Stimulated activated CD8-positive, alpha-beta memory T cell treated with anti-CD3 and anti-CD28 coated beads, Interleukin-12 subunit alpha, Interleukin-12 subunit beta, amount 100 ng/mL, for 24 hours (primary cell): ENCODE results near the gene KCNIP2.

Source experiments
- DNase-seq: peaks from one replicate; pipeline ENCODE4 v3.0.0-alpha.2; 2020; ENCODE audit errors: extremely low read depth

KCNIP2 gene

GRCh38 chr10:101851411-101852116 is 8.0 kb upstream of the KCNIP2 start:
- no peak for DNase-seq

DNA sequence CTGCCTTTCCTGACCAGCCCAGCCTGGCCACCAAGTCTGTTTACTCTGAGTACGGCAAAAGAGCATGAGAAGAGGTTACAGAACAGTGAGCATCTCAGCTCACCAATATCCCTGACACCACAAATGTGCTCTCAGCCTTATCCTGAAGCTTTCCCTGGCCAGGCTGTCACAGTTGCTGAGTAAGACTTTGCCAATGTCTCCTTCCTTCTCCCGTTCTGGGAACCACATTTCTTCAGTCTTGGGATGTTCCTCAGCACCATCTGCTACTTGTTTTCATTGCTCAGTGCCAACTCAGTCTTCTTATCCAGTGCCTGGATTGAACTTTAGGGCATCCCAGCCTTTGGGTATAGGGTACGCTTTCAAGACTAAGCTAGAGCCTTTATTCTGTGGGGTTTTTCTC is 7.1 kb upstream of the KCNIP2 start:
- DNase-seq, result no peak

- no peak for DNase-seq
Observed at GRCh38 chr10:101848894-101849351, 5.3 kb upstream of the KCNIP2 start.

DNA sequence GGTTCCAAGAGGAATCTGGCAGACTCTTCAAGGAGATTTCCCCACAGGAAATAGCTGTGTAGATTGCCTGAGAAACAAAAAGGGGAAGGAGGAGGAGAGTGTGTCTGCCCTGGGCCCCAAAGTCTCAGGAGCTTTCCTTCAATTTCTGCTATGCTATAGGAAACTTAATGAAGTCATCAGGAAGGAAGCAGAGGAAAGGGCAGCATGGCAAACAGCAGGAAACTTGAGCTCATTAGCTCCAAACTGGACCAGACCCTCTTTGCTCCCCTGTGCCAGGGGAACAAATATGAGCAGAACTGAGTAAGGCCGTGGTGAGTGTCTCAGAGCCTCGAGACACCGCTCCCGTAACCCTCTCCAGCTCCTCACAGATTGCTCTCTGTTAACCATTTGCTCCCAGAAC is 4.8 kb upstream of the KCNIP2 start:
- no peak for DNase-seq

DNA sequence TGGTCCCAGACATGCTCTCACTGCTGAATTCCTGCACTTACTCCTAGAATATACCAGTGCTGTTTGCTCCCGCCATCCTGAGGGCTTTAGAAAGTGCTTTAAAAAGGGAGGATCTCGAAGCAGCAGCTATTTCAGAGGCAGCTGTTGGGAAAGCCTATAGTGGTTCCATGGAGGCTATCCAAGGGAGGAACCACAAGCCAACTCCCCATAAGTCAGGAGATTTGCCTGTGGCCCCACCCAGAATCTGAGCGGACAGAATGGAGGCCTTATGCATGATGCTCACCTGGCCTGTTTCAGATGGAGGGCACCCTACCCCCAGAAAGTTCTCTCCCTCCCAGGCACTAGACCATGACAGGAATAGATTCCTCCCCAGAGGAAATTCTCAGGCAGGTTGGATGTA is 2.3 kb upstream of the KCNIP2 start:
- DNase-seq, result no peak

DNA sequence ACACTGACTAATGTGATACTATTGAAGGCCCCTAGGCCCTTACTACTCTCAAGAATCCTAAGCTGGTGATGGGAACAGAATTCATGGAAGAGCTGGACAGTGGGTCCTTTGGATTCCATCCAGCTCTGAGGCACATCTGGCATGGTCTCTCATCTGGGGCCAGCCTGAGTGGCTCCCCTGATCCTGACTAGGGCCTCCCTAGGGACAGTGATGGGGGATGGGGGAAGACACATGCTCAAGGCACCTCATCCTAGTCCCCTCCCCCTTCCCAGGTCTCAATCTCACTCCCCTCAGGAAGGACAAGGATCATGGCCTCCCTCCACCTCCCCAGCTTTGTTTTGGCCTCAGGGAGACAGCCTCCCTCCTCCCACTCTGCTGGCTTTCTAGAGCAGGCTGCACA is 1.8 kb downstream of the KCNIP2 start:
- no peak for DNase-seq

DNA sequence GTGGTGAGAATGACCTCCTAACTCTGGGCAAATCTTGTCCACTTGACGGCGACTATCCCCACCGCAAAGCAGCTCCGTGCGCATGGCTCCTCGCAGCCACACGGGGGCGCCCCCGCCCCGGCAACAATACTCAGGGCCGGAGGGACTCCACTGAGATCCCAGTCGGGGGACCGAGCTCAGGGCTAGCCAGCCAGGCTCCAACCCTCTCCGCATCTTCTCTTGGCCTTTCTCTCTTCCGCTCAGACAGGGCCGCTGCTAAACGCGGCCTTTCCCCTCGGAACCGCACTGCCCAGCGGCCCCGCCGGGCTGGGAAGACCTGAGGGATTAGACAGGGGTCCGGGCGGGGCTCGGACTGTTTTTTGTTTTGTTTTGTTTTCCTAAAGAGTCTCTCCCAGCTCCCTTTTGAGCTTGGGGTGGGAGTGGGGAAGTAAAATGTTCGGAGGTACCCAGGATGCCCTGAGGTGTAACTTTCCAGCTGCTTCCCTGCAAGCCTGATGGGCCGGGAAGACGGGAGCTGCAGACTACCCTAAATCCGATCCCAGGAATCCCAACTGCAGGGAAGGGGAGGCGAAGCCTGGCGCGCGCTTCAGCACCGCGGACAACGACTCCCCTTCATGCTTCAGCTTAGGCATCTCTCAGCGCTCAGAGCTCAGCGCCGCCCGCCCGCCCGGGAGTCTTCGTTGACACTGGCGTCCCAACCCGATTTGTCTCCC is 2.7 kb downstream of the KCNIP2 start:
- DNase-seq, result no peak

DNA sequence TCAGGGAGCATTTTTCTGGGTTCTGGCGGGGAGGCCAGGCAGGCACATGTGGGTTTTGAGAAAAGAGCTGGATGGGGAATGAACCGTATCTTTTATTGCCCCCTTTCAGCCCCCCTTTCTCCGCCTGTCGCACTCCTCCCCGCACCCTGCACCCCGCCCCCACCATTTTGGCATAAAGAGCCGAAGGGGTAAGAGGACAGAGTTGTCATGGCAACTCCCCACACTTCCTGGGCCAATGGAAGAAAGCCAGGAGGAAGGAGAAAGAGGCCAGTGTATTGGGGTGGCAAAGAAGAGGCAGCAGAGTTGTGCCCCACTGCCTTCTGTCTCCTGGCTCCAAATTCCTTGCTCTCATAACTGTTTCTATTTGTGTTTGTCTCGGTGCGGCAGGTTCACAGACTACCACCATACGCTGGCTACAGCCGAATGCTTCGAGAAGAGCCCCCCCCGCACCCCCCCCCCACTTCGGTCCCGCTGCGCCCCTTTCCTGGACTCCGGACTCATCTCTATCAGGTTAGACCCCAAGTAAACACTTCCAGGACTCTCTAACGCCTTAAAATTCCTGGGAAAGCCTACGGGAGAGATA is 3.4 kb downstream of the KCNIP2 start:
- no peak for DNase-seq

DNA sequence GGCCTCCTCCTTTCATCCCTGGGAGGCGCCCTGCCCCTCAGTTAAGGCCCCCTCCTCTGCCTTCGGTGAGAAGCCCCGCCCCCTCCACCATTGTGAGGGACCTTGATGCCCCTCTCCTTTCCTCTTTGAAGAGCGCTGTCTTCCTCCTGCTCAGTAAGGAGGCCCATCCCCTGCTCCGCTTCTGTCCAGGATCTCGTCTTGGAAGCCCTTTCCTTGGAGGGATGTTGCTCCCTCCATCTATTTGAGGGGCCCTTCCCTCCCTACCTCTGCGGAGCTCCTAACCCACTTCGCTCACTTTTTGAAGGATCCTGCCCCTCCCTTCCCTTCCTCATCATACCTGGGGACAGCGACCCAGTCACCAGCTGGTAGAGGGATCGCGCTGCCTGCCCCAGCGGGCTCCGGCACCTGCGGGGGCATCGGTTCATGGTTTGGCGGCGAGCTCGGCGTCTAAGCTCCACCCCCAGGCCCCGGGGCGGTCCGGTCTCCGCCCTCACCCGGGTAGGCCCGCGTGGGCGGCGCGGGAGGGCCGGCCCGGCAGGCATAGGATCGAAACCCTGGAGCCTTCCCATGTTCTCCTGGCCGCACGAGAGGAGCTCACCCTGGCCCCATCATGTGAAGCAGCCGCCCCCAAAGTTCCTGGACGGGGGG is 4.1 kb downstream of the KCNIP2 start:
- DNase-seq, result no peak

- no peak for DNase-seq
Observed at GRCh38 chr10:101839002-101839401, 4.6 kb downstream of the KCNIP2 start.

DNA sequence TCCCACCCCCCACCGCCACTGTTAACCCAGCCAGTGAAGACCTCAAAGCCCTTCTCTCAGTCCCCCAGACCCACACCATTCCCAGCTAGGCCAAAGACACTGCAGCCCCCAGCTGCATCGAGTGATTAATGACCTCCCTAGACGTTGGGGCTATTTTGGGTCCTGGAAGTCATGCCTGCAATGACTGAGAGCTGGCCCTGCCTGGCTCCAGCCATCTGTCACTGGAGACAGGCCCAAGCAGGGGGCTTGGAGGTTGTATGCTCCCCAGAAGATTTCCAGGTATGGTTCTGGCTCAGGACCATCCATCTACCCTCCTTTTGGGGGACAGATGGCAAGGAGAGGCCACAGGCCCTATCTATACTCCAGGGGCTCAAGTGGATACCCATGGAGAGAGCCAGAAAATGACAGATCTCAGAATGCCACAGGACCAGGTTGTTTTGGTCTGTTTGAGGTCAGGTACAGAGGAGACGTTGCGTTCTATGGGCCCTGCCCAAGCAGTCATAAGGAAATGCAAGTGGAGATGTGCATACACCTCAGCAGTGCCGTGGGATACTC is 5.1 kb downstream of the KCNIP2 start:
- DNase-seq, result no peak

- no peak for DNase-seq
Observed at GRCh38 chr10:101837748-101838147, 5.9 kb downstream of the KCNIP2 start.

GRCh38 chr10:101835362-101835761 is 8.2 kb downstream of the KCNIP2 start:
- no peak for DNase-seq

GRCh38 chr10:101834341-101834740 is 9.3 kb downstream of the KCNIP2 start:
- DNase-seq, result no peak

- no peak for DNase-seq
Observed at GRCh38 chr10:101833466-101833865, 10.1 kb downstream of the KCNIP2 start.

- DNase-seq, result no peak
Observed at GRCh38 chr10:101832325-101832771, 11.3 kb downstream of the KCNIP2 start.

DNA sequence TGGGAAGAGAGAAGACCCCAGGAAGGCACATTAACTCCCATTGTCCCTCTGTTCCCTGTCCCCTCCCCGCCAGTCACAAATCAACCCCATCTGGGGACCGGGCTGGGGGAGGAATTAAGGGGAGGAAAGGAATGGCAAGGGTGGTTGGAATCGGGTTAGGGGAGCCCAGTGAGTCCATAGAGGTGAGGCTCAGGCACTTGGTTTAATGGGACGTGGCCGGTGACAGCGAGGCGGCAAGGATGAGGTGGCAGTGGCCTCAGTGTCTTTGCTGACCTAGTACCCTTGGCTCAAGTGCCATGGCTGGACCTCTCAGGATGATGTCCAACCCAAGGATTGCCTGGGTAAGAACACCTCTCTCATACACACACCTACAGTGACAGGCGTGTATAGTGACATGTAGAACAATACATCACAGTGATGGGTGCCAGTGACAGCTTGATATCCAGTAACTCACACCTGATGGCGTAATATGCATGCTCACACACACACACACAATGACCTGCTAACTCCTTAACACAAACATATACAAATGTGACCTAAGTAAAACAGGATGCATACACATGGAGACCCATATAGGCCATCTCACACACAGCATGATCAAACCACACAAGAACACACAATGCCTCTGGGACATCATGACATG is 12.3 kb downstream of the KCNIP2 start:
- no peak for DNase-seq

GRCh38 chr10:101830322-101831168 is 13.1 kb downstream of the KCNIP2 start:
- DNase-seq, result peak; percentile 77

DNA sequence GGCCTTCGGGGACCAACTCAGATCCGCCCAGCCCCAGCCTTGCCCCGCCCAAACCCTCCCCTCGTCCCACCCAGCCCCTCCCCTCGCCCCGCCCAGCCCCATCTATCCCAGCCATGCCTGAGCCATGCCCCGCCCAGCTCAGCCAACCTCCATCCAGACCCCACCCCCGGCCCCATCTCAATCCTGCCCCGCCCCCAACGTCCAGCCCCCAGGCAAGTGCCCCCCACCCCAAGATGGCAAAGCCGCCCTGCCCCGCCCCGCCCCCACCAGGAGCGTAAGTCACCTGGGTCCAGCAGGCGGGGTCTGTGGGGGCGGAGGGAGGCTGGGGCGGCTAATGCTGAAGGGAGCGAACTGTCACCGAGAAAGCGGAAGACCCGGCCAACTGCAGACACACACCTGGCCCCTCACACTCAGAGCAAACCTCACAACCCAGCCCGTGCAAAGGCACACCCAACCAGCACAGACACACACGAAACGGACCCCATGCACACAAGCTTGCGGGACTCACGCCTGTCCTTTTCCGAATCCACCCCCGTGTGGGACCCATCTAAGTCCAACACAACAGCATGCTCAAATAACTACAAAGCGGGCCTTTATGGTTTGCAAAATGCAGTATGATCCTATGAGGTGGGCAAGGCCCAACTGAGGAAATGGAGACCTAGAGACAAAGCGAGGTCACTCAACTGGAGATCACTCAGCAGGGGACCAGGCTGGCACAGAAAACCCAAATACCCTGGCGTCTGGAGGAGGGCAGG is 13.9 kb downstream of the KCNIP2 start:
- no peak for DNase-seq
